G401 (cell line): Measurements from ENCODE around the gene GABPA. TPM values are rescaled to one million over a fixed set of nuclear protein-coding genes. Genes with fewer than 3 reads are reported as not detected.
A peak's percentile ranks its signal among the peaks of the same experiment; 100 is the strongest.
"Not testable (repeated sequence)": the region's sequence is repeated elsewhere in the genome, so short reads cannot be mapped to it uniquely, and the experiment has no call there.

Experiments
- DNase-seq: peaks from one replicate; pipeline ENCODE4 v3.0.0-alpha.2; 2015; ENCODE audit warnings: low spot score
- in situ Hi-C: cut with HindIII; loops from 2 replicates; pipeline ENCODE4 v1.10.0; 2016; ENCODE audit warnings: low sequenced_read_pairs, mixed read lengths
- total RNA-seq: library from RNA; depleted of rRNA; stranded (reverse); fragments of >200 nt; shearing (Covaris generic); gene quantifications from 2 replicates; pipeline ENCODE4 v1.2.3, GENCODE V29; 2014; rRNA removed

Gene GABPA
- 12.4 and 19.9 TPM in 2 replicates for total RNA-seq

GRCh38 chr21:25734904-25735645 lies at the start of gene GABPA, which contains the start of gene ATP5PF:
Gene GABPA (plus strand): TSS chr21:25734972. CDS start chr21:25741599, 6,627 bp downstream.
Gene ATP5PF (minus strand): TSS chr21:25734904. CDS start chr21:25729794, 5,110 bp downstream.
- DNase-seq, result peak; percentile 98
- in situ Hi-C loops, result no loop called here

- no peak for DNase-seq
- in situ Hi-C loops, result no loop called here
Observed at GRCh38 chr21:25687787-25688186, 47.0 kb upstream of the GABPA start.

GRCh38 chr21:25688275-25689155 lies 46.3 kb upstream of the GABPA start:
- in situ Hi-C loops, result no loop called here
- DNase-seq, result no peak

GRCh38 chr21:25689226-25689625 lies 45.5 kb upstream of the GABPA start:
- in situ Hi-C loops, result no loop called here
- no peak for DNase-seq

GRCh38 chr21:25691976-25692375 lies 42.8 kb upstream of the GABPA start:
- in situ Hi-C loops, result no loop called here
- DNase-seq, result no peak

- DNase-seq, in situ Hi-C loops: not testable (repeated sequence)
Observed at GRCh38 chr21:25695461-25695860, 39.3 kb upstream of the GABPA start.

- DNase-seq, result no peak
- in situ Hi-C loops, result no loop called here
Observed at GRCh38 chr21:25700741-25701140, 34.0 kb upstream of the GABPA start.

- in situ Hi-C loops, result no loop called here
- DNase-seq, result no peak
Observed at GRCh38 chr21:25701529-25701928, 33.2 kb upstream of the GABPA start.

GRCh38 chr21:25708467-25709065 lies 26.2 kb upstream of the GABPA start:
- in situ Hi-C loops, result no loop called here
- peak; percentile 21 for DNase-seq

- no peak for DNase-seq
- in situ Hi-C loops, result no loop called here
Observed at GRCh38 chr21:25709684-25710265, 25.0 kb upstream of the GABPA start.

GRCh38 chr21:25710550-25710949 lies 24.2 kb upstream of the GABPA start:
- DNase-seq, result no peak
- in situ Hi-C loops, result no loop called here

- in situ Hi-C loops, result not testable (repeated sequence)
Observed at GRCh38 chr21:25714066-25714465, 20.7 kb upstream of the GABPA start.

GRCh38 chr21:25717491-25718147 lies 17.2 kb upstream of the GABPA start:
- DNase-seq, result peak; percentile 9
- in situ Hi-C loops, result no loop called here

More at GRCh38 chr21:25714066-25714465, 20.7 kb upstream of the GABPA start:
- DNase-seq, result not testable (repeated sequence)

GRCh38 chr21:25721987-25722386 lies 12.8 kb upstream of the GABPA start:
- in situ Hi-C loops, result no loop called here
- DNase-seq, result no peak

GRCh38 chr21:25722631-25723030 lies 12.1 kb upstream of the GABPA start:
- in situ Hi-C loops, result no loop called here
- DNase-seq, result no peak

GRCh38 chr21:25732091-25732760 lies 2.5 kb upstream of the GABPA start:
- in situ Hi-C loops, result no loop called here
- DNase-seq, result no peak

- in situ Hi-C loops, result no loop called here
- peak; percentile 25 for DNase-seq
Observed at GRCh38 chr21:25733859-25734653, 716 bp upstream of the GABPA start.

GRCh38 chr21:25734654-25734903 lies 193 bp upstream of the GABPA start:
- in situ Hi-C loops, result no loop called here
- no peak for DNase-seq
